B cell (primary cell): ENCODE data around the gene CR2.

Experiments used
- EZH2 ChIP-seq: IDR thresholded peaks from 2 replicates; pipeline ENCODE4 v1.6.1; 2012; ENCODE audit warnings: borderline replicate concordance, low read depth, mild to moderate bottlenecking, moderate library complexity, low read length; ENCODE audit not compliant: insufficient read depth, poor library complexity, severe bottlenecking
- TF ChIP-seq, protein P1 (sequence below): fragments of 200-600 bp; IDR thresholded peaks from one replicate; pipeline ENCODE4 v1.8.0; 2022; ENCODE audit warnings: antibody characterized with exemption, mild to moderate bottlenecking

DNA sequence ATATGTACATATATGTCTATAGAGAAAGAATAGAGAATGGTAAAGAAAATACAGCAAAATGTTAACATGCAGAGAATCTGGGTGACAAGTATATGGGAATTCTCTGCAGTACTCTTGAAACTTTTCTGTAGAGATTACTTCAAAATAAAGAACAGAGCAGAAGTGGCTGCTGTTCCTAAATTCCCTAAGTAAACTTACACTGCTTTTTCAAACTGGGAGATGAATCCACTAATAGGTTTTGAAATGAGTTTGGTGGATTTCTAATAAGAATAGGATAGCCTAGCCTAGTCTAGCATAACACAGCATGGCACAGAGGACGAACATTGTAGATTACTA lies 450 bp upstream of the CR2 start:
- TF ChIP-seq, protein P1, sequence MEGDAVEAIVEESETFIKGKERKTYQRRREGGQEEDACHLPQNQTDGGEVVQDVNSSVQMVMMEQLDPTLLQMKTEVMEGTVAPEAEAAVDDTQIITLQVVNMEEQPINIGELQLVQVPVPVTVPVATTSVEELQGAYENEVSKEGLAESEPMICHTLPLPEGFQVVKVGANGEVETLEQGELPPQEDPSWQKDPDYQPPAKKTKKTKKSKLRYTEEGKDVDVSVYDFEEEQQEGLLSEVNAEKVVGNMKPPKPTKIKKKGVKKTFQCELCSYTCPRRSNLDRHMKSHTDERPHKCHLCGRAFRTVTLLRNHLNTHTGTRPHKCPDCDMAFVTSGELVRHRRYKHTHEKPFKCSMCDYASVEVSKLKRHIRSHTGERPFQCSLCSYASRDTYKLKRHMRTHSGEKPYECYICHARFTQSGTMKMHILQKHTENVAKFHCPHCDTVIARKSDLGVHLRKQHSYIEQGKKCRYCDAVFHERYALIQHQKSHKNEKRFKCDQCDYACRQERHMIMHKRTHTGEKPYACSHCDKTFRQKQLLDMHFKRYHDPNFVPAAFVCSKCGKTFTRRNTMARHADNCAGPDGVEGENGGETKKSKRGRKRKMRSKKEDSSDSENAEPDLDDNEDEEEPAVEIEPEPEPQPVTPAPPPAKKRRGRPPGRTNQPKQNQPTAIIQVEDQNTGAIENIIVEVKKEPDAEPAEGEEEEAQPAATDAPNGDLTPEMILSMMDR: no peak
- TF ChIP-seq EZH2: no peak
